GM12878 (cell line): ENCODE data around the gene NEB.

Source experiments
- BACH1 ChIP-seq: fragments of 450-650 bp; IDR thresholded peaks from 2 replicates; pipeline ENCODE4 v1.6.1; 2017; ENCODE audit warnings: mild to moderate bottlenecking, borderline replicate concordance
- CTCF ChIP-seq, 3 experiments: IDR thresholded peaks in 2 of 3; conservative IDR thresholded peaks in 1 of 3; 2 replicates each; pipeline ENCODE4 v1.5.1; 2011; ENCODE audit warnings: low read depth in 3 of 3, low read length in 3 of 3, mild to moderate bottlenecking in 3 of 3, control low read depth in 2 of 3, moderate library complexity in 2 of 3, inconsistent platforms in 1 of 3, mixed read lengths in 1 of 3; ENCODE audit not compliant: control insufficient read depth in 2 of 3, insufficient read depth in 1 of 3; ENCODE audit errors: extremely low read depth in 1 of 3
- LARP7 ChIP-seq: fragments of 450-650 bp; IDR thresholded peaks from 2 replicates; pipeline ENCODE4 v1.6.1; 2017; ENCODE audit warnings: mild to moderate bottlenecking
- MAX ChIP-seq: IDR thresholded peaks from 2 replicates; pipeline ENCODE4 v1.6.1; 2012; ENCODE audit warnings: low read depth, low read length, improper control_type of control experiment
- NFIC ChIP-seq: IDR thresholded peaks from 2 replicates; pipeline ENCODE4 v1.6.1; 2012; ENCODE audit warnings: low read depth, mild to moderate bottlenecking, inconsistent platforms, low read length, moderate library complexity
- POLR2AphosphoS5 ChIP-seq: IDR thresholded peaks from 2 replicates; pipeline ENCODE4 v1.6.1; 2011; ENCODE audit warnings: mild to moderate bottlenecking, low read length, inconsistent platforms
- RAD21 ChIP-seq: IDR thresholded peaks from 2 replicates; pipeline ENCODE4 v1.6.1; 2011; ENCODE audit warnings: mild to moderate bottlenecking, low read depth, low read length, moderate library complexity; ENCODE audit not compliant: insufficient read depth
- REST ChIP-seq: IDR thresholded peaks from 2 replicates; pipeline ENCODE4 v1.6.1; 2012; ENCODE audit warnings: mild to moderate bottlenecking, low read depth, low read length
- USF1 ChIP-seq: IDR thresholded peaks from 2 replicates; pipeline ENCODE4 v1.6.1; 2011; ENCODE audit warnings: borderline replicate concordance, low read depth, mild to moderate bottlenecking, moderate library complexity, mixed read lengths, low read length; ENCODE audit not compliant: insufficient read depth; ENCODE audit errors: extremely low read length
- YY1 ChIP-seq: IDR thresholded peaks from 2 replicates; pipeline ENCODE4 v1.6.1; 2011; ENCODE audit warnings: low read depth, mild to moderate bottlenecking, low read length
- ZNF274 ChIP-seq: IDR thresholded peaks from one replicate; pipeline ENCODE4 v1.8.0; 2011; ENCODE audit not compliant: insufficient read length, insufficient read depth
- ZSCAN29 ChIP-seq: fragments of 450-650 bp; IDR thresholded peaks from 2 replicates; pipeline ENCODE4 v1.6.1; 2017; ENCODE audit warnings: mild to moderate bottlenecking, moderate library complexity
- ZZZ3 ChIP-seq: IDR thresholded peaks from 2 replicates; pipeline ENCODE4 v1.6.1; 2011; ENCODE audit warnings: low read depth; ENCODE audit not compliant: control insufficient read depth, insufficient read length

GRCh38 chr2:151729837-151730236 lies 4.4 kb downstream of the NEB start:
- TF ChIP-seq REST (no peak), CTCF (IDR thresholded peaks at IDR 0.05 in 2 of 3, conservative IDR thresholded peaks at IDR 0.05 in 1 of 3; ENCODE audit: control insufficient read depth in 2 of 3, extremely low read depth in 1 of 3, insufficient read depth in 1 of 3, low read depth in 3 of 3, low read length in 3 of 3) (no peak), USF1 (no peak), ZSCAN29 (no peak), RAD21 (no peak), ZNF274 (no peak), YY1 (no peak), LARP7 (no peak), BACH1 (no peak), POLR2AphosphoS5 (no peak), ZZZ3 (no peak), MAX (no peak), NFIC (no peak)
